Astrocyte of the hippocampus (primary cell): ENCODE results near the gene STX1A.

Experiments
- DNase-seq: peaks from one replicate; pipeline ENCODE4 v3.0.0; 2011; ENCODE audit warnings: low read depth, low spot score

Gene STX1A

GRCh38 chr7:73718905-73719805, at the start of gene STX1A:
STX1A (minus strand) TSS chr7:73719669; CDS start chr7:73719631, 38 bp downstream.
- DNase-seq = peak; percentile 94

GRCh38 chr7:73768641-73769480, 49.4 kb upstream of the STX1A start:
- DNase-seq = no peak

- DNase-seq = no peak
Observed at GRCh38 chr7:73766556-73767229, 47.2 kb upstream of the STX1A start.

- no peak for DNase-seq
Observed at GRCh38 chr7:73762659-73762999, 43.2 kb upstream of the STX1A start.

GRCh38 chr7:73761854-73762658, 42.6 kb upstream of the STX1A start:
- no peak for DNase-seq

GRCh38 chr7:73758581-73759138, 39.2 kb upstream of the STX1A start:
- DNase-seq = no peak

GRCh38 chr7:73749931-73750776, 30.7 kb upstream of the STX1A start:
- DNase-seq = no peak

GRCh38 chr7:73746378-73746777, 26.9 kb upstream of the STX1A start:
- DNase-seq = no peak

GRCh38 chr7:73742753-73743641, 23.5 kb upstream of the STX1A start:
- peak; percentile 80 for DNase-seq

GRCh38 chr7:73742338-73742752, 22.9 kb upstream of the STX1A start:
- DNase-seq = no peak

GRCh38 chr7:73741600-73741999, 22.1 kb upstream of the STX1A start:
- DNase-seq = no peak

- no peak for DNase-seq
Observed at GRCh38 chr7:73740771-73741170, 21.3 kb upstream of the STX1A start.

GRCh38 chr7:73740212-73740611, 20.7 kb upstream of the STX1A start:
- no peak for DNase-seq

GRCh38 chr7:73739387-73739767, 19.9 kb upstream of the STX1A start:
- DNase-seq = no peak

GRCh38 chr7:73738612-73739386, 19.3 kb upstream of the STX1A start, which contains the start of gene ABHD11:
ABHD11 (minus strand) TSS chr7:73738802; CDS start chr7:73738770, 32 bp downstream.
- DNase-seq = peak; percentile 99

GRCh38 chr7:73738220-73738611, 18.7 kb upstream of the STX1A start:
- DNase-seq = peak; percentile 79

- DNase-seq = no peak
Observed at GRCh38 chr7:73737491-73738219, 18.2 kb upstream of the STX1A start.
